Heart left ventricle (tissue), 13 donors: ENCODE data around the gene ENKD1.

Experiments used
- CTCF ChIP-seq, 12 donors: fragments of 200-600 bp; sonication (generic) in 4 of 12; IDR thresholded peaks; one replicate each; pipeline versions ENCODE4 v1.5.0 to v1.8.0; 2018 to 2022; ENCODE audit warnings: antibody characterized with exemption in 12 of 12, mild to moderate bottlenecking in 5 of 12
- POLR2A ChIP-seq, 2 donors: fragments of 450-650 bp; IDR thresholded peaks; one replicate each; pipeline ENCODE4 v1.6.1; 2017; ENCODE audit warnings: antibody characterized with exemption in 2 of 2, mild to moderate bottlenecking in 2 of 2, moderate library complexity in 2 of 2
- donor health status: ischemic (EF 13 %, LVEDD 7.1; RV severe dilation, severe dysfunction).
- donor health status: DM: no; HTN: yes; CAD: no.
- donor health status: DM: no; HTN: no; CAD: no.
- donor health status: ischemic (EF 25% LVEDD 6.9; RV normal size, moderate dysfunction).
- donor health status: ischemic (EF 25% LVEDD 5.7; RV mildly dilated, moderate dysfunction).
- donor health status: ischemic (EF 35%, LVEDD 5.7; RV mildly dilated, moderate dysfunction).
- donor health status: nonischemic (EF 11% LVEDD 7.7; RV severe dilation, severe dysfunction).
- donor health status: DM: yes; HTN: yes; CAD: no.
- donor health status: PGD.
- donor health status: ischemic (EF 29% LVEDD 5.4; RV normal size, mild dysfunction).
- donor health status: nonischemic (EF 23%, LVEDD 6.1; RV moderate dilation, normal function).

GRCh38 chr16:67667453-67667816 lies 885 bp upstream of the ENKD1 start:
- TF ChIP-seq CTCF (IDR thresholded peaks at IDR 0.05) = no peak
- TF ChIP-seq POLR2A (IDR thresholded peaks at IDR 0.05) = no peak
